Body of pancreas (tissue), 4 donors: Measurements from ENCODE around the gene SEMA6B. TPM values are rescaled to one million over a fixed set of nuclear protein-coding genes. Genes with fewer than 3 reads are reported as not detected.

ENCODE experiments used
- ATAC-seq: fragments of 150-250 bp; one replicate; pipeline ENCODE4 v1.9.1; 2016
- DNase-seq, 4 donors: peaks; one replicate each; pipeline ENCODE4 v3.0.0-alpha.2; 2019
- H3K27ac ChIP-seq, 4 donors: fragments of 200-600 bp; sonication (generic); 1 replicate in 3 of 4; 2 replicates in 1 of 4; pipeline versions ENCODE4 v1.5.1 to v1.6.1; 2016 to 2019; ENCODE audit warnings: mild to moderate bottlenecking in 1 of 4, mixed read lengths in 1 of 4, moderate library complexity in 1 of 4
- H3K27me3 ChIP-seq, 2 donors: fragments of 200-600 bp; sonication (generic); one replicate each; pipeline ENCODE4 v1.6.0; 2016; ENCODE audit warnings: mild to moderate bottlenecking in 1 of 2
- H3K36me3 ChIP-seq, 2 donors: fragments of 200-600 bp; sonication (generic); replicated peaks in 1 of 2; 2 replicates each; pipeline ENCODE4 v1.5.1; 2016; ENCODE audit warnings: low read depth in 2 of 2; ENCODE audit not compliant: insufficient read depth in 1 of 2
- H3K4me1 ChIP-seq: fragments of 200-600 bp; sonication (generic); one replicate; pipeline ENCODE4 v1.6.0; 2016
- H3K4me3 ChIP-seq, 2 donors: fragments of 200-600 bp; sonication (generic); 1 replicate in 1 of 2; 2 replicates in 1 of 2; pipeline ENCODE4 v1.5.1; 2016 to 2019
- H3K9me3 ChIP-seq, 3 donors: fragments of 200-600 bp; sonication (generic); 1 replicate in 2 of 3; 2 replicates in 1 of 3; pipeline ENCODE4 v1.5.1; 2016
- CTCF ChIP-seq, 7 experiments: fragments of 450-650 bp in 4 of 7; fragments of 200-600 bp in 3 of 7; sonication (generic) in 3 of 7; IDR thresholded peaks; one replicate each; pipeline ENCODE4 v1.5.1; 2016 to 2019; ENCODE audit warnings: antibody characterized with exemption in 7 of 7
- POLR2A ChIP-seq, 3 donors: fragments of 450-650 bp; IDR thresholded peaks; one replicate each; pipeline ENCODE4 v1.6.1; 2016; ENCODE audit warnings: antibody characterized with exemption in 3 of 3, mild to moderate bottlenecking in 2 of 3
- WGBS, 2 donors: methylation state at CpG; one replicate each; pipeline ENCODE4 v1.1.5; 2017; 5-methylcytosine and 5-hydroxymethylcytosine counted together
- intact Hi-C: fragments of 100-400 bp; cut with DNase I; formaldehyde crosslinking; loops from one replicate; pipeline ENCODE4 v1.15.1; 2023
- total RNA-seq, 2 donors: library from RNA; depleted of rRNA; stranded (reverse); fragments of >200 nt; gene quantifications; one replicate each; pipeline ENCODE4 v1.1.0, GENCODE V29; 2016

SEMA6B gene
- total RNA-seq, 2 donors from 2014 or later = 6.0 to 11.5 TPM

GRCh38 chr19:4593409-4593851 is 33.9 kb upstream of the SEMA6B start:
- Histone ChIP-seq H3K4me1 (peaks cover 2% of the 10 kb centered on the region), H3K27ac (no peak overlapping the region), H3K4me3 (no peak overlapping the region), H3K9me3 (no peaks in the 10 kb centered on the region), H3K36me3 (no peaks in the 10 kb centered on the region), H3K27me3 (peaks cover 0 to 10% of the 10 kb centered on the region in 2 donors)
- no peak for TF ChIP-seq CTCF (IDR thresholded peaks at IDR 0.05)
- TF ChIP-seq POLR2A (IDR thresholded peaks at IDR 0.05) = no peak
- WGBS, 2 donors = 50 to 71% methylated on average over 6 of the region's 6 CpGs
- ATAC-seq (no peak), DNase-seq (no peak)
- intact Hi-C loops = no loop called here

GRCh38 chr19:4592445-4592844 is 33.0 kb upstream of the SEMA6B start:
- 67 to 72% methylated on average over 5 of the region's 5 CpGs for WGBS, 2 donors
- DNase-seq = no peak
- Histone ChIP-seq H3K4me1 (no peaks in the 10 kb centered on the region), H3K27ac (no peak overlapping the region), H3K9me3 (no peaks in the 10 kb centered on the region), H3K36me3 (no peaks in the 10 kb centered on the region), H3K27me3 (peaks cover 0 to 6% of the 10 kb centered on the region in 2 donors), H3K4me3 (no peak overlapping the region)
- no peak for TF ChIP-seq POLR2A (IDR thresholded peaks at IDR 0.05)
- TF ChIP-seq CTCF (IDR thresholded peaks at IDR 0.05) = no peak
- no peak for ATAC-seq
- intact Hi-C loops = no loop called here

- WGBS, 2 donors = 31 to 51% methylated on average over 6 of the region's 6 CpGs
- no peak overlapping the region for H3K4me3 ChIP-seq
- no peaks in the 10 kb centered on the region for H3K27me3 ChIP-seq
- ATAC-seq (no peak), DNase-seq (no peak)
- no peaks in the 10 kb centered on the region for H3K36me3 ChIP-seq
- H3K9me3 ChIP-seq = no peaks in the 10 kb centered on the region
- TF ChIP-seq POLR2A (IDR thresholded peaks at IDR 0.05) (no peak), CTCF (IDR thresholded peaks at IDR 0.05) (no peak)
- H3K4me1 ChIP-seq = no peaks in the 10 kb centered on the region
- intact Hi-C loops = no loop called here
- no peak overlapping the region for H3K27ac ChIP-seq
Measured at GRCh38 chr19:4591320-4591719, 31.8 kb upstream of the SEMA6B start.

GRCh38 chr19:4590559-4590958 is 31.1 kb upstream of the SEMA6B start:
- DNase-seq (no peak), ATAC-seq (no peak)
- TF ChIP-seq CTCF (IDR thresholded peaks at IDR 0.05) (no peak), POLR2A (IDR thresholded peaks at IDR 0.05) (no peak)
- H3K4me3 ChIP-seq = no peak overlapping the region
- H3K36me3 ChIP-seq = no peaks in the 10 kb centered on the region
- H3K4me1 ChIP-seq = no peaks in the 10 kb centered on the region
- WGBS, 2 donors = 71 to 77% methylated on average over 9 of the region's 9 CpGs
- intact Hi-C loops = no loop called here
- H3K9me3 ChIP-seq = no peaks in the 10 kb centered on the region
- no peak overlapping the region for H3K27ac ChIP-seq
- H3K27me3 ChIP-seq = no peaks in the 10 kb centered on the region

GRCh38 chr19:4589579-4590410 is 30.3 kb upstream of the SEMA6B start:
- no peak overlapping the region for H3K27ac ChIP-seq
- TF ChIP-seq POLR2A (IDR thresholded peaks at IDR 0.05) (no peak), CTCF (IDR thresholded peaks at IDR 0.05) (peak in 5 of 7 experiments; percentile 11 to 30 (median 23))
- WGBS, 2 donors = 59 to 61% methylated on average over 9 to 11 of the region's 11 CpGs
- H3K4me1 ChIP-seq = peaks cover 2% of the 10 kb centered on the region
- DNase-seq (peak in 1 of 4 donors; percentile 36), ATAC-seq (no peak)
- no peak overlapping the region for H3K4me3 ChIP-seq
- peaks cover 0 to 7% of the 10 kb centered on the region in 2 donors for H3K27me3 ChIP-seq
- H3K36me3 ChIP-seq = no peaks in the 10 kb centered on the region
- no peaks in the 10 kb centered on the region for H3K9me3 ChIP-seq
- intact Hi-C loops = no loop called here
